GM21619 (cell line): ENCODE results near the gene DAP.
A peak's percentile ranks its signal among the peaks of the same experiment; 100 is the strongest.

Experiments used
- ATAC-seq: cut with Tn5 transposase; IDR thresholded peaks from one replicate; pipeline ENCODE4 v1.9.1; 2021; ENCODE audit not compliant: unreplicated experiment

DAP gene

DNA sequence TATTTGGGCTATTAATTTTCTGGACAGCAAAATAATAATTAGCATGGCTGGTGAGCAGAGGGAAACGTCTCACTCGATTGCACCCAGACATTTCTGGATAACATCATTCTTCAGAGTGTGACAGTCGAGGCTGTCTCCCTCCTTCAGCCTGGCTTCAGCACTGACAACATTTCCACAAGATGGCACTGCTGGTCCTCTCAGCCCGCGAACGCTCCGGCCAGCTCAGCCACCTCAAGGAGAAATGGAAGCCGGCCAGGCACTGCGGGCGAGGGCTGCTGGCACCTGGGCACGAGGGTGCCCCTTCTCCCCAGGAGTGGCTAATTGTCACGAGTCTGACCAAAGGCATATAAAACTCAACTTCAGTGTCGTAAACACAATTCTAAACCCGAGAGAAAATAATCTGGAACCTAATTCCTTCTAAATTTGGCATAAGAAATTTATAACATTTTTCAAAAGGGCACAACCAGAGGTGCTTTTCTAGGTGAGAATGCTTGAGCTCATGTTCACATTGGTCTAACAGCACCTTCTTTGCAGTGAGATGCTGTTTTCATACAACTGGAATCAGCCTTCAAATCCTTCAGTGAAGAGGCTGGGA lies 65.9 kb downstream of the DAP start:
- ATAC-seq = peak; percentile 31

- ATAC-seq = no peak
Measured at GRCh38 chr5:10691826-10692785, 68.9 kb downstream of the DAP start.

GRCh38 chr5:10690460-10691440 lies 70.3 kb downstream of the DAP start:
- ATAC-seq = no peak

DNA sequence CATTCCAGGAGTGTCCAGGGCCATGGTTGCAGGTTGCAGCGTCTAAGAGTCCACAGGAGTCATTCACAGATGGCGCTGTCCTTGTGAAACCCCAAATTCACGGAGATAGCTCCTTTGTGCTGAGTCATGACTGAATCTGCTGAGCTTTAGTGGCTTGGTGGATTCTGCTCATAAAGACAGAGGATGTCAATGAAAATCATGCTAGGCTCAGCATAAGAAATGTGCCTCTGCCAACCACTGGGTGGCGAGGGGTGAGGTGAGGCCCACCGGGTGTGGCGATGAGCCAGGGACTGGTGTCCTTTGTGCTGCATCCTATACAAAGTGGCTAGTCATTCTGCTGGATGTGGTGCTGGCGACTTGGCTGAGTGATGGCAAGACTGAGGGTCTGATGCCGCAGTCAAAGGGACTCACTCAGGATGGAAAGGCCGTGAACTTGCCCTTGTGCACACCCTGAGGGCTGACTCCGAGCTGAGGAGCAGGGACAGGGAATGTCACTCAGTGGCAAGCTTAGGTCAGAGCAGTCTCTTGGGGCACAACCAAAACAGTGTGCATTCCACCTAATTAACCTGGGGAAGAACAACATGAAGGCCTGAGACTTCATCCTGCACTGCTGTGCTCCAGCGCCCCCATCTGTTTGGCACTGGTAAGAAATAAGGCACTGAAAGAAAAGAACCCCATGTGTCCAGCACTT lies 71.5 kb downstream of the DAP start:
- ATAC-seq = no peak

DNA sequence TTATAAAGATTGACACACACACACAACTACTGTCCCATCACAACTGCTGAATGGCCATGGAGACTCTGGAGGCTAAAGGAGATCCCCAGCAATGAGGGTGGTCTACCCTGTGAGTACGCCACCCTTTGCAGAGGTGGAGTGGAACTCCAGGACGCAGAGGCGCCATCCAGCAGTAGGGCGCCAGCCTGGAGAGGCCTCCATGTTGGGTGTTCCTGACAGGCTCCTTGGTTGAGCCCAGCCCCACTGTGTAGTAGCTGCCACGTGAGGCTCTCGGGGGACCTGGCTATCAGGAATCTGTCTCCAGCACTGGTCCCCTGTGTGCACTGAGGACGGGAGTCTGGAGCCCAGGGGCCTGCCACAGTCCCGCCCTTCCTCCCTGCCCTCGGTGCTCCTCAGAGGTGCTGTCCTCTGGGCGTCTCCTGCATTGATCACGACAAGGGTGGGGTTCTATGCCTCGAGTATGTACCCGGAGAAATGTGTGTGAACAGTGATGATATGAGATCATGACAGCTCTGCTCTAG lies 72.3 kb downstream of the DAP start:
- ATAC-seq = no peak

- ATAC-seq = no peak
Measured at GRCh38 chr5:10686890-10687289, 74.1 kb downstream of the DAP start.

- peak; percentile 73 for ATAC-seq
Measured at GRCh38 chr5:10685115-10685521, 75.9 kb downstream of the DAP start.

GRCh38 chr5:10684303-10685086 lies 76.5 kb downstream of the DAP start:
- ATAC-seq = peak; percentile 55

GRCh38 chr5:10682801-10683525 lies 78.1 kb downstream of the DAP start:
- ATAC-seq = no peak

DNA sequence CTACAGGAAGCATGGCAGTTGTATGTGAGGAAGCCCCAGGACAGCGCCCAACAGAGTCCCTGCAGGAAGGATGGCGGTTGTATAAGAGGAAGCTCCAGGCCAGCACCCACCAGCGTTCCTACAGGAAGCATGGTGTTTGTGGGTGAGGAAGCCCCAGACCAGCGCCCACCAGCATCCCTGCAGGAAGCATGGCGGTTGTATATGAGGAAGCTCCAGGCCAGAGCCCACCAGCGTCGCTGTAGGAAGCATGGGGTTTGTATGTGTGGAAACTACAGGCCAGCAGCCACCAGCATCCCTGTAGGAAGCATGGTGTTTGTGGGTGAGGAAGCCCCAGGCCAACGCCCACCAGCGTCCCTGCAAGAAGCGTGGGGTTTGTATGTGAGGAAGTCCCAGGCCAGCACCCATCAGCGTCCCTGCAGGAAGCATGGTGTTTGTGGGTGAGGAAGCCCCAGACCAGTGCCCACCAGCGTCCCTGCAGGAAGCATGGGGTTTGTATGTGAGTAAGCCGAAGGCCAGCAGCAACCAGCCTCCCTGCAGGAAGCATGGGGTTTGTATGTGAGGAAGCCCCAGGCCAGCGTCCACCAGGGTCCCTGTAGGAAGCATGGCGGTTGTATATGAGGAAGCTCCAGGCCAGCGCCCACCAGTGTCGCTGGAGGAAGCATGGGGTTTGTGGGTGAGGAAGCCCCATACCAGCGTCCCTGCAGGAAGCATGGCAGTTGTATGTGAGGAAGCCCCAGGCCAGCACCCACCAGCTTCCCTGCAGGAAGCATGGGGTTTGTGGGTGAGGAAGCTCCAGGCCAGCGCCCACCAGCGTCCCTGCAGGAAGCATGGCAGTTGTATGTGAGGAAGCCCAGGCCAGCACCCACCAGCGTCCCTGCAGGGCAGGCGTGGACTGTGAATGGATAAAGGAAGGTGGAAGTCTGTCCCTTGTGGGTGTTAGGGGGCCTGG lies 79.0 kb downstream of the DAP start:
- no peak for ATAC-seq

DNA sequence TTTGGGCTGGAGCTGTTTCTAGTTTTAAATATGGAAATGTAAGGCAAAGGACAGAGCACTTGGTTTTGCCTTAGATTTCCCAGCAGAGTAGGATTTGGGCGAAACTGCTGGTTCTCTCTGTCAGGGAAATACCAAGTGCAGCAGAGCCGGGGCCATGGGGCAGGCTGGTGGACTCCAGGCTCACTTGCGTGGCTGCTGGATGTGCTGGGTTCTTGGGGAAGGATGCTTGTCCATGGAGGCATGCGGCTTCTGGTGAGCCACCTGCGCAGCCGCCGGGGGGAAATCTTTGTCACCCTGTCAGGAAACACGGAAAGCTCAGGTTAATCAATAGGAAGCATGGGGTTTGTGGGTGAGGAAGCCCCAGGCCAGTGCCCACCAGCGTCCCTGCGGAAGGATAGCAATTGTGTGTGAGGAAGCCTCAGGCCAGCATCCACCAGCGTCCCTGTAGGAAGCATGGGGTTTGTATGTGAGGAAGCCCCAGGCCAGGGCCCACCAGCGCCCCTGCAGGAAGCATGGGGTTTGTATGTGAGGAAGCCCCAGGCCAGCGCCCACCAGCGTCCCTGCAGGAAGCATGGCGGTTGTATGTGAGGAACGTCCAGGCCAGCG lies 80.1 kb downstream of the DAP start:
- ATAC-seq = no peak

DNA sequence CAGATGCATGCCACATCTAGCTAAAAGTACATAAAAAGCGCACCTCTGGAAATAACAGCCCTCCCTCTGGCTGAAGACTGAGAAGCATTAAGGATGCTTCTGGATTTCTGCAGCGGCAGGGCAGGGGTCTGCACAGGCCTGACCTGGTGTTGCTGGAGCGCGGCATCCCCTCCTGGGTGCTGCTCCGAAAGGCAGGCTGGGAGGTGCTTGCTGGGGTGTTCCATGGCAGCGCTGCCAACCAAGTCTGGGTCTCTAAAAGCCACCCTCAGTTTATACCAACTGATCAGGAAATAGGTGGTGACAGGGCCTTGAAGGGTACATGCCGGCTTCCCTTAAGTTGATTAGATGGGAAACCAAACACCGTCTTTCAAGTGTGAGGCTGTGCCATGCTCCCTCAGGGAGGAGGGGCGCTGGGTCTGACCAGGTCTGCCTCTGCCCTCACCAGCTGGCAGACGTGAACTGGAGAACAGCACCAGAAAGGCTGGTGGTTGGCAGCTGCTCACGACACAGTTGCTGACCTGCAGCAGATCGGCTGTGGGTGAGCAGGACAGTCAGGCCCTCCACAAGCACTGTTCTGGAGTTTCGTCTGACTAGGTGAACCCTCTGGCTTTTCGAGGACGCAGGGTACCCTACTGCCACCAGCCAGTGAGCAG lies 81.6 kb downstream of the DAP start:
- no peak for ATAC-seq

DNA sequence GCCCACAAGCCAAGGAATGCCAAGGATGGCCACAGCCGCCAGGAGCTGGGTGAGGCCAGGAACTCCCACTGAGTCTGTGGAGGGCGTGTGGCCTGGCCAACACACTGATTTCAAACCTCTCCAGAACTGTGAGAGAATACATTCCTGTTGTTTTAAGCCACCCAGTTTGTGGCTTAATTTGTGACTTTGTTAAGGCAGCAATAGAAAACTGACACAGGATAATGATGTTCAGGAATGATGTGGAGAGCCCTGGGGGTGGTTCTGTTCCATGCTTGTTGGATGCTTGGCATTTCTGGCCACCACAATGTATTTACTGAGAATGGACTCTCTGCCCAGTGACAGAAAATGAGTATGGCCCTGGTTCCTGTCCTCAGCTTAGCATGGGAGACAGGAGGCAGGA lies 82.8 kb downstream of the DAP start:
- ATAC-seq = no peak

GRCh38 chr5:10677533-10677932 lies 83.5 kb downstream of the DAP start:
- no peak for ATAC-seq

GRCh38 chr5:10676946-10677345 lies 84.1 kb downstream of the DAP start:
- no peak for ATAC-seq

DNA sequence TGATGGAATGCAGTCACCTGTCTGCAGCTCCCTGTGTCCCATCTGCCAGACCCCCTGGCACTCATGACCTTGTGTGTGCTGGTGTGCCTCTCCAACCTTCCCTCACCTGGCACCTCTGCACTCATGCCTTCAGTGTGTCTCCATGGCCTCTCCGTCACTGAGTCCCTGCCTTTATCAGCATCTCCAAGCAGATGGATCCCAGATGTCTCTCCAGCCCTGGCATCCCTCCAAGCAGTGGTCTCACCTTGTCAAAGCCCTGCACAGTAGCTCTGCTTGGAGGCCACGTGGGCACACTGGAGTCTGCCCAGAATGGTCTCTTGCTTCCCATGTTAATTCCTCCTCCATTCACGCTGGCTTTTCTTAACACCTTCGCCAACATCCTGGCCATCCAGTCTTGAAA lies 84.8 kb downstream of the DAP start:
- ATAC-seq = no peak

GRCh38 chr5:10675177-10675700 lies 85.8 kb downstream of the DAP start:
- no peak for ATAC-seq
